H1 (cell line): ENCODE data around the gene INPP4A. TPM values are rescaled to one million over a fixed set of nuclear protein-coding genes. Genes with fewer than 3 reads are reported as not detected.

Experiments used
- CTCF ChIA-PET: fragments of 300-600 bp; sonication (Branson Sonifier 250); formaldehyde crosslinking; loops from one replicate; lab custom pipeline; 2021; ENCODE audit not compliant: partially characterized antibody; lab: Charles Lee
- POLR2A ChIA-PET: fragments of 300-600 bp; sonication (Branson Sonifier 250); formaldehyde crosslinking; loops from one replicate; lab custom pipeline; 2021; ENCODE audit warnings: inconsistent platforms; ENCODE audit not compliant: partially characterized antibody; lab: Charles Lee
- DNase-seq, 2 experiments: peaks; one replicate each; pipeline versions ENCODE4 v3.0.0 to v3.0.0-alpha.2; 2010 to 2022; ENCODE audit warnings: low spot score in 2 of 2, low read depth in 1 of 2, mixed read lengths in 1 of 2
- FAIRE-seq: peaks from 2 replicates; lab custom pipeline; 2011; peaks lifted over from hg19 to GRCh38; lab: Jason Lieb, UNC
- H2AFZ ChIP-seq: 2 replicates; pipeline ENCODE4 v1.8.1; 2012; ENCODE audit warnings: low read length, inconsistent platforms
- H2AK5ac ChIP-seq: 2 replicates; pipeline ENCODE4 v1.6.1; 2013; ENCODE audit warnings: low read depth, low read length
- H2BK120ac ChIP-seq: replicated peaks from 2 replicates; pipeline ENCODE3; 2013; ENCODE audit warnings: low read depth, low read length, inconsistent platforms
- H2BK12ac ChIP-seq: 2 replicates; pipeline ENCODE4 v1.6.1; 2013; ENCODE audit warnings: low read depth, low read length
- H2BK15ac ChIP-seq: 2 replicates; pipeline ENCODE4 v1.6.1; 2013; ENCODE audit warnings: low read length
- H2BK20ac ChIP-seq: 2 replicates; pipeline ENCODE4 v1.6.1; 2013; ENCODE audit warnings: low read length
- H2BK5ac ChIP-seq: 2 replicates; pipeline ENCODE4 v1.6.1; 2013; ENCODE audit warnings: low read depth, low read length
- H3K14ac ChIP-seq: 2 replicates; pipeline ENCODE4 v1.6.1; 2013; ENCODE audit warnings: inconsistent platforms; ENCODE audit not compliant: insufficient read length
- H3K18ac ChIP-seq: 2 replicates; pipeline ENCODE4 v1.6.1; 2013; ENCODE audit warnings: low read length; ENCODE audit errors: extremely low read depth
- H3K23ac ChIP-seq: 2 replicates; pipeline ENCODE4 v1.6.1; 2013; ENCODE audit warnings: inconsistent platforms; ENCODE audit not compliant: insufficient read length
- H3K23me2 ChIP-seq: 2 replicates; pipeline ENCODE4 v1.6.1; 2013; ENCODE audit warnings: low read depth, low read length
- H3K27ac ChIP-seq: 2 replicates; pipeline ENCODE4 v1.6.1; 2011; ENCODE audit warnings: low read depth, low read length, inconsistent platforms
- H3K27me3 ChIP-seq, 4 experiments: replicated peaks in 1 of 4; 1 replicate in 1 of 4; 2 replicates in 3 of 4; pipeline versions ENCODE4 v1.6.1 to v1.8.1; 2011 to 2013; ENCODE audit warnings: low read length in 3 of 4, mild to moderate bottlenecking in 3 of 4, inconsistent platforms in 2 of 4, mixed read lengths in 2 of 4, moderate library complexity in 1 of 4; ENCODE audit not compliant: control insufficient read depth in 3 of 4, insufficient read depth in 3 of 4; ENCODE audit errors: extremely low read depth in 1 of 4
- H3K36me3 ChIP-seq, 4 experiments: 2 replicates each; pipeline versions ENCODE4 v1.6.1 to v1.8.1; 2011 to 2013; ENCODE audit warnings: mild to moderate bottlenecking in 4 of 4, low read length in 3 of 4, moderate library complexity in 2 of 4, control low read depth in 1 of 4, inconsistent platforms in 1 of 4; ENCODE audit not compliant: insufficient read depth in 4 of 4, control insufficient read depth in 2 of 4
- H3K4ac ChIP-seq: replicated peaks from 2 replicates; pipeline ENCODE3; 2013; ENCODE audit warnings: low read length, low read depth, mixed read lengths, inconsistent platforms; ENCODE audit not compliant: insufficient read length
- H3K4me1 ChIP-seq, 4 experiments: replicated peaks in 1 of 4; 1 replicate in 1 of 4; 2 replicates in 3 of 4; pipeline versions ENCODE4 v1.6.1 to v1.8.1; 2011 to 2013; ENCODE audit warnings: low read length in 3 of 4, inconsistent platforms in 2 of 4, mixed read lengths in 1 of 4; ENCODE audit not compliant: insufficient read depth in 4 of 4, control insufficient read depth in 3 of 4
- H3K4me2 ChIP-seq, 2 experiments: 2 replicates each; pipeline versions ENCODE4 v1.6.1 to v1.8.1; 2011 to 2013; ENCODE audit warnings: low read depth in 2 of 2, low read length in 2 of 2, control low read depth in 1 of 2, inconsistent platforms in 1 of 2, mild to moderate bottlenecking in 1 of 2; ENCODE audit not compliant: insufficient read depth in 1 of 2
- H3K4me3 ChIP-seq, 4 experiments: fragments of 200-600, 300-600 bp in 1 of 4; sonication (generic), shearing (Covaris generic), sonication (Bioruptor Twin) in 1 of 4; 2 replicates each; pipeline versions ENCODE4 v1.5.1 to v1.8.1; 2011 to 2016; ENCODE audit warnings: low read length in 4 of 4, low read depth in 3 of 4, control low read depth in 2 of 4, inconsistent platforms in 2 of 4, mild to moderate bottlenecking in 2 of 4, mixed read lengths in 1 of 4, moderate library complexity in 1 of 4; ENCODE audit not compliant: insufficient read depth in 2 of 4; ENCODE audit errors: extremely low read depth in 1 of 4
- H3K56ac ChIP-seq: replicated peaks from 2 replicates; pipeline ENCODE3; 2013; ENCODE audit warnings: low read depth, mild to moderate bottlenecking, mixed read lengths, low read length, inconsistent platforms; ENCODE audit not compliant: insufficient read length
- H3K79me1 ChIP-seq: 2 replicates; pipeline ENCODE4 v1.6.1; 2013; ENCODE audit warnings: low read depth, low read length, control low read depth
- H3K79me2 ChIP-seq, 2 experiments: 2 replicates each; pipeline versions ENCODE4 v1.6.1 to v1.8.1; 2012 to 2013; ENCODE audit warnings: low read length in 2 of 2, mild to moderate bottlenecking in 2 of 2, inconsistent platforms in 1 of 2; ENCODE audit not compliant: insufficient read depth in 2 of 2, control insufficient read depth in 1 of 2
- H3K9ac ChIP-seq, 4 experiments: replicated peaks in 1 of 4; 1 replicate in 1 of 4; 2 replicates in 3 of 4; pipeline versions ENCODE4 v1.6.1 to v1.8.1; 2011 to 2013; ENCODE audit warnings: low read depth in 3 of 4, low read length in 3 of 4, control low read depth in 2 of 4, mild to moderate bottlenecking in 2 of 4, moderate library complexity in 2 of 4, inconsistent platforms in 1 of 4; ENCODE audit errors: extremely low read depth in 1 of 4
- H3K9me3 ChIP-seq, 2 experiments: 2 replicates each; pipeline versions ENCODE4 v1.6.1 to v1.8.1; 2012 to 2013; ENCODE audit warnings: mild to moderate bottlenecking in 2 of 2, moderate library complexity in 2 of 2, control low read depth in 1 of 2, inconsistent platforms in 1 of 2, low read depth in 1 of 2, low read length in 1 of 2, mixed read lengths in 1 of 2; ENCODE audit not compliant: insufficient read depth in 2 of 2
- H4K20me1 ChIP-seq, 2 experiments: replicated peaks in 1 of 2; 2 replicates each; pipeline versions ENCODE3 to v1.8.1; 2011 to 2013; ENCODE audit warnings: inconsistent platforms in 2 of 2, low read length in 2 of 2, mild to moderate bottlenecking in 1 of 2; ENCODE audit not compliant: insufficient read depth in 2 of 2, control insufficient read depth in 1 of 2
- H4K5ac ChIP-seq: 2 replicates; pipeline ENCODE4 v1.6.1; 2013; ENCODE audit warnings: low read length, low read depth, mixed read lengths, inconsistent platforms; ENCODE audit not compliant: insufficient read length
- H4K8ac ChIP-seq: 2 replicates; pipeline ENCODE4 v1.8.0; 2013; ENCODE audit warnings: mild to moderate bottlenecking, moderate library complexity, low read length, inconsistent platforms; ENCODE audit not compliant: insufficient read depth; ENCODE audit errors: extremely low read depth
- H4K91ac ChIP-seq: replicated peaks from 2 replicates; pipeline ENCODE3; 2013; ENCODE audit warnings: low read length, mixed read lengths, inconsistent platforms; ENCODE audit not compliant: insufficient read length
- ASH2L ChIP-seq: fragments of 200-600, 300-600 bp; sonication (generic); IDR thresholded peaks from one replicate; pipeline ENCODE4 v1.7.1; 2017; ENCODE audit warnings: low read length
- CTBP2 ChIP-seq: IDR thresholded peaks from 2 replicates; pipeline ENCODE4 v1.7.0; 2011; ENCODE audit warnings: borderline replicate concordance, mild to moderate bottlenecking, moderate library complexity, mixed read lengths, low read length; ENCODE audit not compliant: insufficient read depth, insufficient read length
- EGR1 ChIP-seq: IDR thresholded peaks from 2 replicates; pipeline ENCODE4 v1.6.1; 2011; ENCODE audit warnings: low read depth, low read length, borderline replicate concordance
- EZH2 ChIP-seq: fragments of 200-600 bp; sonication (generic); IDR thresholded peaks from 2 replicates; pipeline ENCODE4 v1.7.1; 2012; ENCODE audit warnings: low read depth, mild to moderate bottlenecking, moderate library complexity, low read length, inconsistent platforms; ENCODE audit not compliant: severe bottlenecking
- GTF2F1 ChIP-seq: IDR thresholded peaks from 2 replicates; pipeline ENCODE4 v1.6.1; 2012; ENCODE audit warnings: low read depth, low read length, improper control_type of control experiment, borderline replicate concordance
- JUN ChIP-seq: IDR thresholded peaks from 2 replicates; pipeline ENCODE4 v1.6.1; 2011; ENCODE audit warnings: low read depth, mild to moderate bottlenecking, improper control_type of control experiment, low read length
- JUND ChIP-seq: IDR thresholded peaks from 2 replicates; pipeline ENCODE4 v1.6.1; 2011; ENCODE audit warnings: mild to moderate bottlenecking, improper control_type of control experiment, low read length
- POLR2A ChIP-seq, 2 experiments: IDR thresholded peaks; 1 replicate in 1 of 2; 2 replicates in 1 of 2; pipeline ENCODE4 v1.6.1; 2011; ENCODE audit warnings: low read depth in 2 of 2, low read length in 2 of 2, mild to moderate bottlenecking in 2 of 2; ENCODE audit errors: control extremely low read depth in 1 of 2
- POU5F1 ChIP-seq: IDR thresholded peaks from 2 replicates; pipeline ENCODE4 v1.6.1; 2011; ENCODE audit warnings: low read depth, mild to moderate bottlenecking, low read length, moderate library complexity
- RFX5 ChIP-seq: IDR thresholded peaks from 2 replicates; pipeline ENCODE4 v1.6.1; 2011; ENCODE audit warnings: low read depth, low read length, improper control_type of control experiment, borderline replicate concordance
- RXRA ChIP-seq: IDR thresholded peaks from 2 replicates; pipeline ENCODE4 v1.6.1; 2011; ENCODE audit warnings: low read depth, mild to moderate bottlenecking, low read length, moderate library complexity; ENCODE audit not compliant: insufficient read depth
- SUZ12 ChIP-seq: fragments of 200-600 bp; sonication (generic); IDR thresholded peaks from 2 replicates; pipeline ENCODE4 v1.6.1; 2012; ENCODE audit warnings: mild to moderate bottlenecking, inconsistent platforms, low read length, moderate library complexity, mixed read lengths
- TAF7 ChIP-seq: optimal IDR thresholded peaks from 2 replicates; pipeline ENCODE3; 2011; ENCODE audit warnings: low read depth, mild to moderate bottlenecking, inconsistent platforms, low read length, moderate library complexity, borderline replicate concordance
- WGBS, 2 experiments: shearing (Covaris generic) in 1 of 2; methylation state at CpG; one replicate each; pipeline versions ENCODE4 v1.1.6 to v1.1.7; 2013 to 2015; ENCODE audit warnings: low lambda C conversion rate in 2 of 2, mixed read lengths in 2 of 2, inconsistent platforms in 1 of 2, low coverage in 1 of 2, missing lambda C conversion rate in 1 of 2; ENCODE audit not compliant: insufficient replicate concordance in 2 of 2, insufficient coverage in 1 of 2, insufficient read length in 1 of 2; ENCODE audit errors: extremely low coverage in 1 of 2, missing lambda C conversion rate in 1 of 2; 5-methylcytosine and 5-hydroxymethylcytosine counted together
- polyA plus RNA-seq, 7 experiments: library from polyadenylated mRNA; depleted of rRNA in 3 of 7; stranded (reverse) in 5 of 7; unstranded in 2 of 7; fragments of >200 nt in 5 of 7; fragments of 200-250 nt in 2 of 7; gene quantifications; 1 replicate in 5 of 7; 2 replicates in 1 of 7; 4 replicates in 1 of 7; pipeline versions ENCODE4 v1.2.1 to v1.2.3, GENCODE V29; 2011 to 2013; ENCODE audit warnings: missing spikeins in 2 of 7, mixed read lengths in 2 of 7
- total RNA-seq: library from RNA; stranded (reverse); fragmentation: NEBNext Ultra II Directional; extraction: Animal tissue kit (Norgen Biotek cat#: 25700); gene quantifications from 2 replicates; pipeline ENCODE4 v1.2.1, GENCODE V29; 2021
- TF ChIP-seq, protein P1 (sequence below): IDR thresholded peaks from 2 replicates; pipeline ENCODE4 v1.6.1; 2012; ENCODE audit warnings: inconsistent platforms

INPP4A gene
- total and polyA plus RNA-seq, 2 of the 8 experiments (the other 6 are each of a cell fraction or from before 2014, with no cell fraction given), result 25.6 to 34.3 TPM

DNA sequence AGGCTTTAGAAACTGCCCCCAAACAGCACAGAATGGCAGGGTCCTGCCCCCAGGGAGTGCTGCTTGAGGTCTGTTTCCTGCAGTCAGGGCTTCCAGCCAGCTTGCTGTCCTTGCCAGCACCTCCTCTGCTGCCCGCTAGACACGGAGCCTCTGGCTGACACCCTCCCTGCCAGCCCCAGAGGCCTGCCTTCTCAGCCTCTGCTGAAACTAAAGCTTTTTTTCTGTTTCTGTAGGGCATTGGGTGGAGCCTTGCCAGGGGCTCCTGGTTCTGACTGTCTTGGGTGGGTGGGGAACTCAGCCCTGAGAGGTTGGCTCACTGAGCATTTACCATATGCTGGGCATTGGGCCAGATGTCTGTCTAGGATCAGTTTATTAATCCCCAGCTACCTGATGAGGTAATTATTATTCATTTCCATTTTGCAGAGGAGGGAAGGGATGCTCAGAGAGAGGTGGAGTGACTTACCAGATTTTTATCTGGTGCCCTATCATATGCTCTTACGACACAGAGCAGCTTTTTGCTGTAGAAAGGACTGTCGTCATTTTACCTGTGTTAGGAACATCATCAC, 35.4 kb downstream of the INPP4A start:
- no peak overlapping the region for H3K18ac ChIP-seq
- no peak overlapping the region for H4K91ac ChIP-seq
- 81% methylated on average over 4 of the region's 4 CpGs; no CpG with 5 or more reads in 1 of the 2 experiments for WGBS, 2 experiments
- no peak overlapping the region for H2AFZ ChIP-seq
- peaks cover 0 to 99% of the 10 kb centered on the region in 2 experiments; a peak in 3 of 4 replicates for H3K79me2 ChIP-seq
- H3K79me1 ChIP-seq, result peaks cover 23% of the 10 kb centered on the region
- CTCF ChIA-PET, result interaction anchor here (0.7 to 2.4 kb wide), 6 partner anchors 8 to 38 kb away, joined by 3 to 9 read pairs (median 4); no protein-coding TSS in a partner anchor
- no peak for DNase-seq
- H2BK20ac ChIP-seq, result no peak overlapping the region
- peaks cover 4 to 31% (median 20%) of the 10 kb centered on the region in 4 experiments for H3K4me1 ChIP-seq
- no peak overlapping the region for H2BK15ac ChIP-seq
- H3K27ac ChIP-seq, result no peak overlapping the region
- no peak overlapping the region for H3K56ac ChIP-seq
- no peak overlapping the region for H2AK5ac ChIP-seq
- TF ChIP-seq EZH2 (no peak), POU5F1 (no peak), EGR1 (no peak), ASH2L (no peak), RXRA (no peak), JUND (no peak), TAF7 (no peak), JUN (no peak), SUZ12 (no peak), GTF2F1 (no peak), CTBP2 (no peak), POLR2A (IDR thresholded peaks at IDR 0.05; ENCODE audit: control extremely low read depth in 1 of 2, low read depth in 2 of 2, low read length in 2 of 2) (no peak), RFX5 (no peak)
- TF ChIP-seq, protein P1, sequence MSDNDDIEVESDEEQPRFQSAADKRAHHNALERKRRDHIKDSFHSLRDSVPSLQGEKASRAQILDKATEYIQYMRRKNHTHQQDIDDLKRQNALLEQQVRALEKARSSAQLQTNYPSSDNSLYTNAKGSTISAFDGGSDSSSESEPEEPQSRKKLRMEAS, result no peak
- TF ChIP-seq, all 59 proteins: peak for 0
- Histone ChIP-seq H3K4me3 (no peak overlapping the region), H3K27me3 (no peaks in the 10 kb centered on the region), H4K5ac (no peak overlapping the region), H4K20me1 (peaks cover 16 to 37% of the 10 kb centered on the region in 2 experiments), H3K4ac (no peak overlapping the region), H3K9ac (no peak overlapping the region; a peak in 1 of 7 replicates), H3K23ac (no peak overlapping the region), H3K14ac (no peak overlapping the region), H3K36me3 (no peaks in the 10 kb centered on the region), H3K9me3 (no peaks in the 10 kb centered on the region), H4K8ac (no peak overlapping the region), H2BK5ac (no peak overlapping the region), H2BK120ac (no peak overlapping the region), H3K23me2 (no peaks in the 10 kb centered on the region), H2BK12ac (no peak overlapping the region), H3K4me2 (no peak overlapping the region)
- POLR2A ChIA-PET, result interaction anchor here (1.5 to 2.1 kb wide), 2 partner anchors 8 to 10 kb away, joined by 5 to 7 read pairs; no protein-coding TSS in a partner anchor
- FAIRE-seq, result no peak
